GM20000 (cell line): ENCODE data around the gene MYO1H.

Experiments used
- DNase-seq: peaks from one replicate; pipeline ENCODE4 v3.0.0; 2012; ENCODE audit warnings: low spot score
- TF ChIP-seq, protein P1 (sequence below): IDR thresholded peaks from 2 replicates; pipeline ENCODE4 v1.5.1; 2012; ENCODE audit warnings: mild to moderate bottlenecking, control low read depth; ENCODE audit errors: extremely low read depth, missing control alignments

The MYO1H gene

DNA sequence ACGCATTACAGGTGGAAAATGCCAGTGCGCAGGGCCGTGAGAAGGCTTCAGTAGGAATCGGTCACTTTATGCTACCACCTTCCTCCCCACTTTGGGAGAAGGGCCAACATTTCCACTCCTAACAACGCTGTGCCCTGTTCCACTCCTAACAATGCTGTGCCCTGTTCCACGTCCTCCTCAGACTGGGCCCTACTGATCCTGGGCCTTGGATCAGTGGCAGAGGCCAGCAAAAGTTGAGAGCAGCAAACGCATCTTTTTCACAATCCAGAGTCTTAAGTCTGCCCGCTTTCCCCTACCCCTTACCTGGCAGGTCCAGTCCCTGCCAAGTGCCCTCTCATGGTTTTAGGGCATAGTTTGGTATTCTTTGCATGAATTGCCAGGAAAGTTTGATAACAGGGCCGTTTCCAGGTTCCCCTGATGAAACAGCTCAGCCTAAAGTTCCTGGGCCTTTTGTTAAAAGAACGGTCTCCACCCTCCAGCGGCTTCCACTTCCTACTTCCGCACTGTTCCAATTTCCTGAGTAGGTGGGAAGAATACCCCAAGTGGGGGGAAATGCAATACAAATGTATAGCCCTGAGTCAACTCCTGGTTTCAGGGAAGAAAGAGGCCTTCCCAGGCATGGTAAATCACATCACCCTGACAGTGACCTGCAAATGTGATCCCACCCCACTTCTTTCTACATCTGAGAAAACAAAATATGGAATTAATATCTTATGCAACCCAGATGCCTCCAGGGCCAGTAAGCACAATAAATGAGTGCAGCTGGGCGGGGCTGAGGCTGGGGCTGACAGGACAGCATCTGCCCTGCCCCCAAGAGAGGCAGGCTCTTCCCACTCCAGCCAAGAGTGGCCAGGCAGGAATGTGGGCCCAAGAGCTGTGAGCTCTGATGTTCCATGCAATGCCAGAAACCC, 114.4 kb downstream of the MYO1H start:
- DNase-seq = no peak
- TF ChIP-seq, protein P1, sequence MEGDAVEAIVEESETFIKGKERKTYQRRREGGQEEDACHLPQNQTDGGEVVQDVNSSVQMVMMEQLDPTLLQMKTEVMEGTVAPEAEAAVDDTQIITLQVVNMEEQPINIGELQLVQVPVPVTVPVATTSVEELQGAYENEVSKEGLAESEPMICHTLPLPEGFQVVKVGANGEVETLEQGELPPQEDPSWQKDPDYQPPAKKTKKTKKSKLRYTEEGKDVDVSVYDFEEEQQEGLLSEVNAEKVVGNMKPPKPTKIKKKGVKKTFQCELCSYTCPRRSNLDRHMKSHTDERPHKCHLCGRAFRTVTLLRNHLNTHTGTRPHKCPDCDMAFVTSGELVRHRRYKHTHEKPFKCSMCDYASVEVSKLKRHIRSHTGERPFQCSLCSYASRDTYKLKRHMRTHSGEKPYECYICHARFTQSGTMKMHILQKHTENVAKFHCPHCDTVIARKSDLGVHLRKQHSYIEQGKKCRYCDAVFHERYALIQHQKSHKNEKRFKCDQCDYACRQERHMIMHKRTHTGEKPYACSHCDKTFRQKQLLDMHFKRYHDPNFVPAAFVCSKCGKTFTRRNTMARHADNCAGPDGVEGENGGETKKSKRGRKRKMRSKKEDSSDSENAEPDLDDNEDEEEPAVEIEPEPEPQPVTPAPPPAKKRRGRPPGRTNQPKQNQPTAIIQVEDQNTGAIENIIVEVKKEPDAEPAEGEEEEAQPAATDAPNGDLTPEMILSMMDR = no peak

DNA sequence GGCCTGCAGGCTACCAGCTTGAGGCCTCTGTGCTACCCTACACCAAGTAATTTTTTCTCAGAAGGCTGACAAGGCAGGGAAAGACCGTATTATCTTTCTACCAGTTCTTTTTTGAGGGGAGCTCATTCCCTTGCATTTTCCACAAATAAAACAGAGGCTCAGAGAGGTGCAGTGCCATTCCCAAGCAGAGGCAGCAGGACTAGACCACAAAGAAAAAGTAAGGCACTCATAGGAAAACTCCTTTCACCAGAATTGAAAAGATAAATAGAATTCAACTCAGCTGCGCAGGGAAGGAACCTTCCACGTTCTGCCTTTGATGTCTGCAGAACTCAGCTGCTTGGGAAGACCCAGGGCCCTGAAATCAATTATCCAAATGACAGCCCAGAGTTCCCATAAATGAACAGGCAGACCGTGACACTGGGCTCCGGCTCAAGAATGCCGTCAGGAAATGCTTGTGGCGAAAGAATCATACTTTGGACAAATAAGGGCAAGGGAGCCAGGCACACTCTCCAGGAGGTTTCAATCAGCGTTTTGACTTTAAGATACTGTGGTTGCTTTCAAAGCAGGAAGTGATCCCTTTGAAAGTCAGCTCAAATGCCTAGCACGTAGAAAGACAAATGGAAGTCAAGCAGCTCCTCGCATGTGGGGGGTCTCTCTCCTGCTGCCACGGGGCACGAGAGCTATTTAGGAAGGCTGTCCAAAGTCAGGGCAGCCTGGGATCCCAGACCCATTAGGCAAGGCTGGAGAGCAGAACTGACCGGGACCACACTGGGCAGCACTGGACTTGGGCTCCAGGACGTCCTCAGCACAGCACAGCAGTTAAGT, 115.4 kb downstream of the MYO1H start:
- DNase-seq = no peak
- TF ChIP-seq, protein P1 = no peak

DNA sequence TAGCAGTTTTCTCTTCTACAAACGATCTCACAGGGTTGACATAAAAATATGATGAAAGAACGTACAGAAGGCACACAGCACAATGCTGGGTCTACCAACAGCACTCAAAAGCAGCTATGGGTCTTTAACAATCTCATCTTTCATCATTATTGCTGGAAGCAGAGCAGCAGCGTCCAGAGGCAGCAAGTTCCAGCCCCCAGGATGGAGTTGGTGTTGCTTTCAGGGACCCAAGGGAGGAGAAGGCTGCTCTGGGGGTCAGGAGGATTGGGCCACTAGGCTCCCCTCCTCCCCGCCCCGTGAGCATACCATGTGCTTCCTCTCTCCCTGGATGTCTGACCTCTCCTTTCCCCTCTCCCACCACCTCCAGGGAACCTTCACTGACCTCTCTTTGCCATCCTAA, 116.1 kb downstream of the MYO1H start:
- TF ChIP-seq, protein P1 = no peak
- DNase-seq = no peak

DNA sequence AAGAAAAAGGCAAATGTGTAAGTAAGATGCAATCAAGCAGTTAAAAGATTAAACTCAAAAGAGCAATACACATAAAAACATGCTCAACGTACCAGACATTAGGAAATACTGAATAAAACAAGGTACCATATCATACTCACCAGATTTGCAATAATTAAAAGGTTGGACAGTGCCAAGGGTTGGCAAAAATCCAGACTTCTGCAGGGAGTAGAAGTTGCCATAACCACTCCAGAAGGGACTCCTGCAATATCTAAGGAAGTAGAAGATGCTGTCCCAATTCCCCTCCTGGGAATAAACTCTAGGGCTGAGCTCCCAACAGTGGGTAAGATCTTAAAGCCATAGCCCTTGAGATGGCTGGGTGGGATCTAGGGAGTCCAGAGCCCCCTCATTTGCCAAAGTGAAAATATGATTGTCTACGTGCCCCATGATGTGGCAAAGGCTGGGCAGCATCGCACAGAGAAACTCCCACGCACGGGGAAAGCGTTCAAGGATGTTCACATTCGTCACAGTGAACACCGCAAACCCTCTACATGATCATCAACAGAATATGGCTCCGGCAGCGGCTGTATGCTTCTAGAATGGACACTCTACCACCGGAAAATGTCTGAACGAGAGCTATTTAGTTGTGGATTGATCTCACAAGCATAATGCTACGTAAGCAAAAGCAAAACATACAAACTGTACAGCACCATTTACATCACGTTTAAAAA, 117.1 kb downstream of the MYO1H start:
- DNase-seq = no peak
- TF ChIP-seq, protein P1 = no peak

DNA sequence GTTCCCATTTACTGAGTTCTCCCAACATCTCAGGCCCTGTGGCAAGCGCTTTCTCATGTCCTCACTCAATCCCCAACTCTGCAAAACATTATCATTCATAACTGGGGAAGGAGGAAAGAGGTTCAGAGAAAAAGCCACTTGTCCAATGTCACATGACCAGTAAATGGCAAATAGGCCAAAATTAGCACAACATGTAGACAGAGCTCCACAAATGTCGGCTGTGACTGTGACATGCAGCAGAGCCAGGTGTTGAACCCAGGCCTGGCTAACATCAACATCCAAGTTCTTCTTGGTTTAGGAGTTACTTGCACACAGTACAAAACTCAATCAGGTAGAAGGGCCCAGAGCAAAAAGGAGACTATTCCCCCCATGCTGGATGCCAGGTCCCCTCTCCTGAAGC, 118.6 kb downstream of the MYO1H start:
- TF ChIP-seq, protein P1 = no peak
- DNase-seq = no peak

DNA sequence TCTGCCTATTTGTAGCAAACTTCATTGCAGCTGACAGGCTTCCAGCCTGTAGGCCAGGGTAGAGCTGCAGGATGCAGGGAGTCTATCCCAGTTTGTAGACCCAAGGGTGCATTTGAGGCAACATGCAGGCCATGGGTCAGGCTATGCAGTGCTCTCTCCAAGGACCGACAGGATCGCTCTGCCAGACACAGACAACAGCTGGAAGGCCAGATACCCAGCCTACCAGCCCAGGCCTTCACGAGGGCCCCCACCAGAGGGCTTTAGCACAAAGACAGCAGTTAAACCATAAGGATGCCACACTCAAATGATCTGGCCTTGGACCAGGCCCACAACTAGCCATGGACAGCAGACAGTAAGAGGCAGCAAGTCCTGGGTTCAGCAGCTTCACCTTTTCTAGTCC, 119.1 kb downstream of the MYO1H start:
- no peak for DNase-seq
- TF ChIP-seq, protein P1 = no peak
